Measurements from ENCODE around the gene C4orf51. TPM values are rescaled to one million over a fixed set of nuclear protein-coding genes. Genes with fewer than 3 reads are reported as not detected.

The C4orf51 gene
- total RNA-seq, 1 donor from 2014 or later = not detected

- ATAC-seq = no peak
Measured at GRCh38 chr4:145755802-145756201, 75.9 kb downstream of the C4orf51 start.

GRCh38 chr4:145756244-145756643 is 76.3 kb downstream of the C4orf51 start:
- ATAC-seq = no peak
- no peak for DNase-seq (ENCODE audit: low spot score)

More at GRCh38 chr4:145755802-145756201, 75.9 kb downstream of the C4orf51 start:
- no peak for DNase-seq (ENCODE audit: low spot score)

- DNase-seq (ENCODE audit: low spot score) (no peak), ATAC-seq (no peak)
Measured at GRCh38 chr4:145757188-145757587, 77.2 kb downstream of the C4orf51 start.

DNA sequence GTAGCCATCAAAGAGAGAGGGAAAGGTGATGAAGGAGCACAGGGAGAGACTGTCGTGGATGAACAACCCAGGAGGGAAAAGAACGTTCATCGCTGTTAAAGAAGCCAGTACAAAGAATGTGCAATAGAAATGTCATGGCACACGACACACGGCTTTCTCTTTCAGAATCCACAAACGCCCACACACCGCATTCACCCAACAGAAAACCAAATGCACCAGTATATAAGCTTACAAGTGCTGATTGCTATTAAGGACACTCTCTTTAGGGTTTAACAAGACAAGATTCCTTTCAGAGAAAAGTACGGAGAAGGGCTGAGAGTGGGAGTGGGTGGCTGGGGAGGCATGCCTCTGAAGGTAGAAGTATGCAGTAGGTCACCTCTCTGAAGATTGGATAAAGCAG is 80.2 kb downstream of the C4orf51 start:
- DNase-seq (ENCODE audit: low spot score) (no peak), ATAC-seq (no peak)

GRCh38 chr4:145760961-145761929 is 81.3 kb downstream of the C4orf51 start:
- ATAC-seq (no peak), DNase-seq (ENCODE audit: low spot score) (no peak)

GRCh38 chr4:145762719-145763118 is 82.8 kb downstream of the C4orf51 start:
- ATAC-seq (no peak), DNase-seq (ENCODE audit: low spot score) (no peak)

GRCh38 chr4:145763399-145763798 is 83.5 kb downstream of the C4orf51 start:
- ATAC-seq = no peak

DNA sequence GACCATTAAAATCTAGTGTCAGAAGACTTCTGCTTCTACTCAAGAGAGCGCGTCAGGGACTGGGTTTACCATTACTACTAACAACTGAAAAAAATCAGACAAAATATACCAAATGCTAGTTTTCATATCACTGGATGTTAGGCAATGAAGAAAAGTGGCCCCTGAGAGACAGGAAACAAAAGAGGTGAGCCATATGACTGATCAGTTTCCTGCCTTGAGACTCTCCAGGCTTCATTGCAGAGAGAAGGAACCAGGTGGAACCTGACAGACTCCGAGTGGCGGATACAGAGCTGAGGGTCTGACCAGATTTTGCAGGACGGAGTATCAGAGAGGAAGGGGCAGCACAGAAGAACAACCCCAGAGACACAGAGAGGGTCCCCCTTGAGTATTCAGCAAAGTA is 86.3 kb downstream of the C4orf51 start:
- ATAC-seq (no peak), DNase-seq (ENCODE audit: low spot score) (no peak)

More at GRCh38 chr4:145763399-145763798, 83.5 kb downstream of the C4orf51 start:
- DNase-seq (ENCODE audit: low spot score) = no peak

- DNase-seq (ENCODE audit: low spot score) (no peak), ATAC-seq (peak; percentile 23)
Measured at GRCh38 chr4:145769450-145770037, 89.6 kb downstream of the C4orf51 start.

- DNase-seq (ENCODE audit: low spot score) (no peak), ATAC-seq (no peak)
Measured at GRCh38 chr4:145770124-145770523, 90.2 kb downstream of the C4orf51 start.

DNA sequence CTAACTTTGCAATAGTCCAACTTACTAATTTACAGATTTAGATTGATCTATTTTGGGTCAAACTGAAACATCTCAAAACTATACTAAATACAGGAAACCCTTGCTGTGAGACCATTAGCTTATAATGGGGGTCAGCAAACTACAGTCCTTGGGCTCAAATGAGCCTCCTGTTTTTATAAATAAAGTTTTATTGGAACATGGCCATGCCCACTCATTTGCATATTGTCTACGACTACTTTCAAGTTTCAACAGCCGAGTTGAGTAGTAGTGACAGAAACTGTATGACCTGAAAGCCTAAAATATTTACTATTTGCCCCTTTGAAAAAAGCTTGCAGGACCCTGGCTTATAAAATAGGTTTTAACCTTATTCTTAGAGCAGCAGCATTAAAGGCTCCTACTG is 92.4 kb downstream of the C4orf51 start:
- DNase-seq (ENCODE audit: low spot score) (no peak), ATAC-seq (no peak)

DNA sequence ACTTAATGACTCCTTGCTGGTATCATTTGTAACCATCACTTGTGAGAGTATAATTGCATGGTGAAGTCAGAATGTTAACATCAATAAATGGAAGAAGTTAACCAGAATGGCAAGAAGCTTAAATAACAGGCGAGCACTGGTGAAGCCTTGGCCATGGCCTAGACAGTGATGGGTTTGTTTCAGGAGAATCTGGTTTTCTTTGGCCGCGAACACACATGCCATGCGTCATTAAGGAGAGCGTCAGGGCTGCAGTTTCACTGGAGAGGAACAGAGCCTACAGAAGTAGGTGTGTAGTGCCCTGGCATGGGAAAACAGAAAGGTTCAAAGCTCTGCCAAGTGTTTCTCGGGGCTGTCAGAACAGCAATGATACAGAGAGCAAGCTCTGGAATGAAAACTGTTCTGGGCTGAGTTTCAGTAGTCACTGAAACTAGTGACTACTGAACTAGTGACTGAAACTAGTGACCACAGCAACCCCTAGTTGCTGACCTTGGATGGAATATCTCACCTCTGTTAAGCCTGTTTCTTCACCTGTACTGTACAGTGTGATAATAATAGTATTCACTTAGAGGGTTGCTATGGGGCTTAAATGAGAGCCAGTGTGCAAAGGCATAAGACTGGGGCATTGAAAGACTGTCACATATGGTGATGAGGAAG is 93.8 kb downstream of the C4orf51 start:
- ATAC-seq (no peak), DNase-seq (ENCODE audit: low spot score) (no peak)

- no peak for ATAC-seq
- DNase-seq (ENCODE audit: low spot score) = no peak
Measured at GRCh38 chr4:145774473-145774872, 94.5 kb downstream of the C4orf51 start.

GRCh38 chr4:145775406-145775805 is 95.5 kb downstream of the C4orf51 start:
- DNase-seq (ENCODE audit: low spot score) = no peak
- ATAC-seq = no peak

DNA sequence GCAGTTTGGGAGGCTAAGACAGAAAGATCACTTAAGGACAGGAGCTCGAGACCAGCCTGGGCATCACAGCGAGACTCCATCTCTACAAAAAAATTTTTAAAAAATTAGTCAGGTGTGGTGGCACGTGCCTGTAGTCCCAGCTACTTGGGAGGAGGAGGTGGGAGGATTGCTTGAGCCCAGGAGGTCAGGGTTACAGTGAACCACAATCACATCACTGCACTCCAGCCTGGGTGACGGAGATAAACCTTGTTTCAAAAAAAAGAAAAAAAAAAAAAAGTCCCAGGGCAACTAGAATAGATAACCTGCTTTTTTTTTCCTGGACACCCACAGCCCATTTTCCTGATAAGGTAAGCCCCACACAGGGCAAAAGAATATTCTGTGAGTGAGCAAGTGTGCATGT is 96.3 kb downstream of the C4orf51 start:
- ATAC-seq (no peak), DNase-seq (ENCODE audit: low spot score) (no peak)

DNA sequence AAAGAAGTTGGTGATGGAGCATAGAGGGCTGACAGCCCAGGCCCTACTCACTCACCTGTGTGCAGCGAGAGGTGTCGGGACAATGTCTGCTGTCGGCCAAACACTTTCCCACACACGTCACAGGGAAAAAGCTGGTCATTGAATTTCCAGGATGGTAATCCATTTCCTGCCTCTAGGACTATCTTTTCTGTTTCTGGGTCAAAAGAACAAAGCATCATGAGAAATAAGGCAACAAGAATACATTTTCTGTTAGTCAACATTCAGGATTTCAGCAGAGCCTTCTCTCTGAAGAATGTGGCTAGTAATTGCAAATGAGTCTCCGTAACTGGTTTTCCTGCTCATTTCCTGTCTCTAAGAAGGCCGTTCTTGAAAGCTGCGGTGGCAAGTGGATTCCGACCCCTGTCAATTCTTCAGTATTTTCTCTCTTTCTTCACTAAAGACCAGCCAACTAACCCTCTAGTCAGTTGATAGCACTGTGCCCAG is 99.4 kb downstream of the C4orf51 start:
- ATAC-seq (no peak), DNase-seq (ENCODE audit: low spot score) (no peak)

GRCh38 chr4:145781351-145781750 is 101.4 kb downstream of the C4orf51 start:
- ATAC-seq = no peak

More at GRCh38 chr4:145781351-145781750, 101.4 kb downstream of the C4orf51 start:
- no peak for DNase-seq (ENCODE audit: low spot score)

Measured in left lobe of liver (tissue), 2 donors.